Measurements from ENCODE around the gene NPAS3.

The NPAS3 gene

GRCh38 chr14:33836900-33837577 is 898.4 kb downstream of the NPAS3 start:
- no peak overlapping the region for H3K4me3 ChIP-seq (ENCODE audit: low read depth, low read length)
- DNase-seq (ENCODE audit: low read depth), result no peak
- TF ChIP-seq CTCF (IDR thresholded peaks at IDR 0.05; ENCODE audit: insufficient read depth, low read depth, low read length, missing control alignments), result no peak

- no peak overlapping the region for H3K4me3 ChIP-seq (ENCODE audit: low read depth, low read length)
- no peak for DNase-seq (ENCODE audit: low read depth)
- no peak for TF ChIP-seq CTCF (IDR thresholded peaks at IDR 0.05; ENCODE audit: insufficient read depth, low read depth, low read length, missing control alignments)
These were observed 899.4 kb downstream of the NPAS3 start for GRCh38 chr14:33837943-33838683.

GRCh38 chr14:33839193-33840076 is 900.8 kb downstream of the NPAS3 start:
- peak; percentile 51 for DNase-seq (ENCODE audit: low read depth)
- H3K4me3 ChIP-seq (ENCODE audit: low read depth, low read length), result no peak overlapping the region
- TF ChIP-seq CTCF (IDR thresholded peaks at IDR 0.05; ENCODE audit: insufficient read depth, low read depth, low read length, missing control alignments), result peak; percentile 68

GRCh38 chr14:33840797-33841196 is 902.1 kb downstream of the NPAS3 start:
- TF ChIP-seq CTCF (IDR thresholded peaks at IDR 0.05; ENCODE audit: insufficient read depth, low read depth, low read length, missing control alignments), result no peak
- H3K4me3 ChIP-seq (ENCODE audit: low read depth, low read length), result no peak overlapping the region
- DNase-seq (ENCODE audit: low read depth), result no peak

GRCh38 chr14:33842299-33842698 is 903.6 kb downstream of the NPAS3 start:
- no peak for DNase-seq (ENCODE audit: low read depth)
- TF ChIP-seq CTCF (IDR thresholded peaks at IDR 0.05; ENCODE audit: insufficient read depth, low read depth, low read length, missing control alignments), result no peak
- H3K4me3 ChIP-seq (ENCODE audit: low read depth, low read length), result no peak overlapping the region

GRCh38 chr14:33844118-33844517 is 905.4 kb downstream of the NPAS3 start:
- H3K4me3 ChIP-seq (ENCODE audit: low read depth, low read length), result no peak overlapping the region
- no peak for DNase-seq (ENCODE audit: low read depth)
- TF ChIP-seq CTCF (IDR thresholded peaks at IDR 0.05; ENCODE audit: insufficient read depth, low read depth, low read length, missing control alignments), result no peak
